K562 (cell line): ENCODE results near the gene LACTBL1. TPM values are rescaled to one million over a fixed set of nuclear protein-coding genes. Genes with fewer than 3 reads are reported as not detected.

Experiments used
- ATAC-seq: fragments of 200-7000 bp; cut with Tn5 transposase; 3 replicates; pipeline ENCODE4 v1.9.1; 2020; ENCODE audit warnings: moderate library complexity
- BruUV-seq: library from RNA; stranded (reverse); fragments of 400-500 nt; replicated peaks from 2 replicates; lab custom pipeline; 2021; lab: Mats Ljungman, UMichigan
- CTCF ChIA-PET: fragments of 300-600 bp; formaldehyde crosslinking; extraction: SDS; loops from one replicate; lab custom pipeline; 2021; ENCODE audit warnings: low intra/inter-chr PET ratio; lab: Yijun Ruan, JAX
- POLR2A ChIA-PET: fragments of 300-600, 350-650 bp; sonication (Branson Sonifier 250); formaldehyde crosslinking; extraction: SDS; loops from one replicate; lab custom pipeline; 2021; ENCODE audit warnings: antibody characterized with exemption, inconsistent platforms; lab: Yijun Ruan, JAX
- DNase-seq, 4 experiments: peaks; one replicate each; pipeline versions ENCODE4 v3.0.0 to v3.0.0-alpha.2; 2011 to 2018; ENCODE audit warnings: low spot score in 3 of 4, mixed read lengths in 3 of 4; ENCODE audit errors: extremely low read depth in 1 of 4
- FAIRE-seq: peaks from 2 replicates; lab custom pipeline; 2011; peaks lifted over from hg19 to GRCh38; lab: Jason Lieb, UNC
- H2AFZ ChIP-seq: 2 replicates; pipeline ENCODE4 v1.6.0; 2011; ENCODE audit warnings: low read depth, low read length, control low read depth, inconsistent platforms
- H3K27ac ChIP-seq: fragments of 200-600 bp; 3 replicates; pipeline ENCODE4 v1.8.0; 2011; ENCODE audit warnings: low read depth, mild to moderate bottlenecking, control low read depth, inconsistent platforms, low read length, moderate library complexity, mixed read lengths; ENCODE audit errors: extremely low read depth
- H3K27me3 ChIP-seq, 2 experiments: fragments of 300-600 bp in 1 of 2; 2 replicates in 1 of 2; 3 replicates in 1 of 2; pipeline versions ENCODE4 v1.6.0 to v1.8.0; 2011; ENCODE audit warnings: inconsistent platforms in 2 of 2, low read length in 2 of 2, mild to moderate bottlenecking in 1 of 2, mixed read lengths in 1 of 2, moderate library complexity in 1 of 2; ENCODE audit not compliant: control insufficient read depth in 2 of 2, insufficient read depth in 2 of 2
- H3K36me3 ChIP-seq: fragments of 300-600 bp; 3 replicates; pipeline ENCODE4 v1.8.0; 2011; ENCODE audit warnings: mild to moderate bottlenecking, low read length, inconsistent platforms; ENCODE audit not compliant: control insufficient read depth, insufficient read depth
- H3K4me1 ChIP-seq, 2 experiments: fragments of 200-600 bp in 1 of 2; replicated peaks in 1 of 2; 2 replicates in 1 of 2; 3 replicates in 1 of 2; pipeline versions ENCODE4 v1.5.1 to v1.8.0; 2011; ENCODE audit warnings: inconsistent platforms in 2 of 2, low read length in 2 of 2, mild to moderate bottlenecking in 1 of 2, mixed read lengths in 1 of 2, moderate library complexity in 1 of 2; ENCODE audit not compliant: control insufficient read depth in 2 of 2, insufficient read depth in 2 of 2
- H3K4me2 ChIP-seq: 2 replicates; pipeline ENCODE4 v1.6.1; 2011; ENCODE audit warnings: low read length, control low read depth, inconsistent platforms, mixed read lengths; ENCODE audit not compliant: insufficient read depth
- H3K4me3 ChIP-seq: fragments of 200-600 bp; sonication (generic), shearing (Covaris generic); 2 replicates; pipeline ENCODE4 v1.5.1; 2016; ENCODE audit warnings: control low read depth, inconsistent platforms
- H3K79me2 ChIP-seq: fragments of 200-600 bp; 3 replicates; pipeline ENCODE4 v1.8.0; 2011; ENCODE audit warnings: low read length, inconsistent platforms; ENCODE audit not compliant: control insufficient read depth, insufficient read depth
- H3K9ac ChIP-seq, 2 experiments: 2 replicates each; pipeline versions ENCODE4 v1.6.0 to v1.6.1; 2011; ENCODE audit warnings: low read depth in 2 of 2, low read length in 2 of 2, control low read depth in 1 of 2, inconsistent platforms in 1 of 2, mild to moderate bottlenecking in 1 of 2, mixed read lengths in 1 of 2; ENCODE audit not compliant: insufficient read depth in 1 of 2
- H3K9me1 ChIP-seq: one replicate; pipeline ENCODE4 v1.6.0; 2011; ENCODE audit warnings: inconsistent platforms, mild to moderate bottlenecking, low read length, moderate library complexity; ENCODE audit not compliant: control insufficient read depth, insufficient read depth
- H3K9me3 ChIP-seq: replicated peaks from 2 replicates; pipeline ENCODE4 v1.5.1; 2011; ENCODE audit warnings: low read depth, low read length, inconsistent platforms; ENCODE audit not compliant: control insufficient read depth, insufficient read depth
- H4K20me1 ChIP-seq: replicated peaks from 2 replicates; pipeline ENCODE4 v1.6.1; 2011; ENCODE audit warnings: low read length, inconsistent platforms, mixed read lengths; ENCODE audit not compliant: control insufficient read depth, insufficient read depth
- ADNP ChIP-seq: fragments of 200-800 bp; sonication (Bioruptor generic); IDR thresholded peaks from 2 replicates; pipeline ENCODE4 v1.6.1; 2016; ENCODE audit warnings: missing genetic modification characterization, missing compliant biosample characterization
- DEAF1 ChIP-seq: fragments of 450-650 bp; formaldehyde crosslinking; IDR thresholded peaks from 2 replicates; pipeline ENCODE4 v1.4.0; 2020; ENCODE audit warnings: mild to moderate bottlenecking, moderate library complexity
- ID3 ChIP-seq, 2 experiments: fragments of 250-450 bp in 1 of 2; fragments of 450-650 bp in 1 of 2; sonication (Bioruptor Pico) in 1 of 2; IDR thresholded peaks; 2 replicates each; pipeline versions ENCODE4 v1.6.1 to v1.8.0; 2016 to 2021; ENCODE audit warnings: mild to moderate bottlenecking in 2 of 2, moderate library complexity in 2 of 2, missing compliant biosample characterization in 1 of 2, missing genetic modification characterization in 1 of 2
- KAT2B ChIP-seq: IDR thresholded peaks from one replicate; pipeline ENCODE4 v1.6.1; 2012; ENCODE audit warnings: low read depth, mild to moderate bottlenecking, control low read depth, inconsistent platforms, low read length, moderate library complexity
- KDM5B ChIP-seq: fragments of 200-600 bp; sonication (generic); IDR thresholded peaks from 2 replicates; pipeline ENCODE4 v1.6.1; 2012; ENCODE audit warnings: low read depth, mild to moderate bottlenecking, moderate library complexity, low read length, control low read depth, inconsistent platforms; ENCODE audit not compliant: insufficient replicate concordance
- MYC ChIP-seq, 2 experiments: fragments of 250-450 bp in 1 of 2; sonication (Bioruptor Pico) in 1 of 2; IDR thresholded peaks; 2 replicates each; pipeline versions ENCODE4 v1.5.1 to v1.6.1; 2012 to 2021; ENCODE audit warnings: low read depth in 2 of 2, borderline replicate concordance in 1 of 2, improper control_type of control experiment in 1 of 2, low read length in 1 of 2, mild to moderate bottlenecking in 1 of 2, moderate library complexity in 1 of 2
- ZNF239 ChIP-seq: fragments of 250-450 bp; sonication (Bioruptor Pico); IDR thresholded peaks from 2 replicates; pipeline ENCODE4 v1.4.0; 2020; ENCODE audit warnings: mild to moderate bottlenecking
- ZNF707 ChIP-seq: fragments of 250-450 bp; sonication (Bioruptor Pico); conservative IDR thresholded peaks from 2 replicates; pipeline ENCODE4 v1.8.0; 2022; ENCODE audit warnings: inconsistent platforms, mild to moderate bottlenecking, moderate library complexity
- ZNF778 ChIP-seq: fragments of 450-650 bp; formaldehyde crosslinking; IDR thresholded peaks from 2 replicates; pipeline ENCODE4 v1.4.0; 2020; ENCODE audit warnings: mild to moderate bottlenecking, moderate library complexity
- ZNF830 ChIP-seq: fragments of 250-450 bp; sonication (Bioruptor Pico); IDR thresholded peaks from 2 replicates; pipeline ENCODE4 v1.5.0; 2021; ENCODE audit warnings: mild to moderate bottlenecking
- WGBS: fragments of 100-300 bp; shearing (Covaris generic); methylation state at CpG from one replicate; pipeline ENCODE4 v1.1.6; 2016; ENCODE audit warnings: low coverage, mixed read lengths; ENCODE audit not compliant: insufficient coverage; ENCODE audit errors: missing lambda C conversion rate; 5-methylcytosine and 5-hydroxymethylcytosine counted together
- in situ Hi-C: fragments of 300-500 bp; cut with MboI; formaldehyde crosslinking; loops from 4 replicates; pipeline ENCODE4 v1.15.0; 2018; ENCODE audit warnings: inconsistent platforms, mixed read lengths
- intact Hi-C: fragments of 100-400 bp; cut with micrococcal nuclease; formaldehyde crosslinking; loops from 2 replicates; pipeline ENCODE4 v1.14.2; 2022
- polyA plus RNA-seq, 8 experiments: library from polyadenylated mRNA; depleted of rRNA in 4 of 8; stranded (reverse) in 5 of 8; unstranded in 3 of 8; fragments of >200 nt; fragmentation: Nextera tagmentation in 2 of 8; fragmentation: Illumina TruSeq in 1 of 8; extraction: Ambion mirVana in 2 of 8; extraction: Trizol in 1 of 8; gene quantifications; 2 replicates each; pipeline versions ENCODE4 v1.2.1 to v1.2.3, GENCODE V29; 2011 to 2014; ENCODE audit warnings: inconsistent platforms in 1 of 8, missing spikeins in 1 of 8
- total RNA-seq, 7 experiments: library from RNA; depleted of rRNA in 6 of 7; stranded (reverse); fragments of >200 nt in 6 of 7; fragmentation: Illumina TruSeq in 2 of 7; extraction: Trizol in 2 of 7; gene quantifications; 2 replicates each; pipeline versions ENCODE4 v1.2.1 to v1.2.3, GENCODE V29; 2011 to 2021; ENCODE audit warnings: low replicate concordance in 1 of 7
- TF ChIP-seq, protein P1 (sequence below), 2 experiments: fragments of 450-650 bp; conservative IDR thresholded peaks; 2 replicates each; pipeline ENCODE4 v1.6.1; 2017; ENCODE audit warnings: mild to moderate bottlenecking in 2 of 2, moderate library complexity in 2 of 2
- TF ChIP-seq, protein P2 (sequence below): fragments of 250-450 bp; sonication (Bioruptor Pico); IDR thresholded peaks from 2 replicates; pipeline ENCODE4 v1.5.0; 2021; ENCODE audit warnings: mild to moderate bottlenecking, borderline replicate concordance

Gene LACTBL1
- total and polyA plus RNA-seq, 9 of the 15 experiments (the other 6 are each of a cell fraction or from before 2014, with no cell fraction given) = not detected

DNA sequence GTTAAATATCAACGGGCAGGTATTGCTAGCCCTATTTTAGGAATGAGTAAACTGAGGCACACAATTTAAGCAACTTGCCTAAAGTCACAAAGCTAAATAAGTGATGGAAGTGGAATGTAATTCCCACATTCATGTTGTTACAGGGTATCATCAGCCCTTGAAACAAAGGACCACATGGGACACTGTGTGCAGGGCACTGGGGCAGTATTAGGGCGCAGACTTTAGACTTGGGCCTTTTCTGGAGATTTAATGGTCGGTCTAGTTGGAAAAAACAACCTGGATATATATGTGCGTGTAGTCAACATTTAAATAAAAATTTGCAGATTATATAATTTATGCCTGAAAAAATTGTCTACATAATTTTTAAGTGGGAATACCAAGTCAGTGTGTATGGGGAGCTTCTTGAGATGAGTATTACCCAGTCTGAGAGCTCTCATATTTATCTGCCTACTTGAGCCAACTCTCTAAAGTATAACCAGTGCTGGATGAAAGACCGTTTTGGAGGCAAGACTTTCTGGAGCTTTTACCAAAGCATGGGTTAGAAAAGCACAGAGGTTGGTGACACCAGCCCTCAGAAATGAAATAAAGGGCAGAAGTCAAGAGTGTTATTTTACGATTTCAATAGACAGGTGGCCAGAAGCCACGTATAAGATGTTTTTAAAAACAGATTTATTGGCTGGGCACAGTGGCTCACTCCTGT, 48.2 kb upstream of the LACTBL1 start:
- ChIA-PET CTCF (no interaction called here), POLR2A (interaction anchor here (0.7 to 2.9 kb wide), 5 partner anchors 9 to 100 kb away, joined by 3 to 22 read pairs (median 3); no protein-coding TSS in a partner anchor)
- peaks cover 13% of the 10 kb centered on the region; the same call in 2 of the 3 replicates for H3K36me3 ChIP-seq
- H3K9me1 ChIP-seq = no peaks in the 10 kb centered on the region
- H2AFZ ChIP-seq = no peak overlapping the region
- H3K9me3 ChIP-seq = peaks cover 14% of the 10 kb centered on the region; the same call in 1 of the 2 replicates
- H3K27me3 ChIP-seq = no peaks in the 10 kb centered on the region
- peak in 1 of 4 experiments; percentile 12 for DNase-seq
- peak overlapping the region; percentile 94 for H3K4me3 ChIP-seq
- intact Hi-C loops = no loop called here
- no TSS peak for BruUV-seq
- H3K27ac ChIP-seq = peak overlapping the region; percentile 91
- in situ Hi-C loops = no loop called here
- peak overlapping the region; percentile 53 to 98 for H3K9ac ChIP-seq
- peaks cover 7 to 11% of the 10 kb centered on the region in 2 experiments; a peak in 4 of 5 replicates for H3K4me1 ChIP-seq
- FAIRE-seq = no peak
- peaks cover 70% of the 10 kb centered on the region for H3K79me2 ChIP-seq
- peaks cover 3% of the 10 kb centered on the region; the same call in 1 of the 2 replicates for H4K20me1 ChIP-seq
- 15% methylated on average over 7 of the region's 7 CpGs for WGBS
- peak; percentile 18; the same call in 1 of the 3 replicates for ATAC-seq
- peak overlapping the region; percentile 96 for H3K4me2 ChIP-seq
- TF ChIP-seq ZNF830 (CRISPR knock-in tag) = no peak
- peak; percentile 5 for TF ChIP-seq KDM5B
- TF ChIP-seq DEAF1 (CRISPR knock-in tag) = no peak
- TF ChIP-seq ZNF239 (CRISPR knock-in tag) = no peak
- TF ChIP-seq ADNP = 0 out of 2 replicates have a peak, but pooled peaks have one; percentile 21
- TF ChIP-seq ZNF778 (CRISPR knock-in tag) = no peak
- TF ChIP-seq ZNF707 = no peak
- TF ChIP-seq ID3 (CRISPR knock-in tag; IDR thresholded peaks at IDR 0.05) = no peak
- no peak for TF ChIP-seq ID3 (tag; IDR thresholded peaks at IDR 0.05)
- no peak for TF ChIP-seq KAT2B
- 0 out of 2 replicates have a peak, but pooled peaks have one; percentile 13 for TF ChIP-seq MYC (IDR thresholded peaks at IDR 0.05; ENCODE audit: low read depth, low read length)
- TF ChIP-seq MYC (CRISPR knock-in tag; IDR thresholded peaks at IDR 0.05; ENCODE audit: borderline replicate concordance, low read depth) = no peak
- TF ChIP-seq, protein P1, sequence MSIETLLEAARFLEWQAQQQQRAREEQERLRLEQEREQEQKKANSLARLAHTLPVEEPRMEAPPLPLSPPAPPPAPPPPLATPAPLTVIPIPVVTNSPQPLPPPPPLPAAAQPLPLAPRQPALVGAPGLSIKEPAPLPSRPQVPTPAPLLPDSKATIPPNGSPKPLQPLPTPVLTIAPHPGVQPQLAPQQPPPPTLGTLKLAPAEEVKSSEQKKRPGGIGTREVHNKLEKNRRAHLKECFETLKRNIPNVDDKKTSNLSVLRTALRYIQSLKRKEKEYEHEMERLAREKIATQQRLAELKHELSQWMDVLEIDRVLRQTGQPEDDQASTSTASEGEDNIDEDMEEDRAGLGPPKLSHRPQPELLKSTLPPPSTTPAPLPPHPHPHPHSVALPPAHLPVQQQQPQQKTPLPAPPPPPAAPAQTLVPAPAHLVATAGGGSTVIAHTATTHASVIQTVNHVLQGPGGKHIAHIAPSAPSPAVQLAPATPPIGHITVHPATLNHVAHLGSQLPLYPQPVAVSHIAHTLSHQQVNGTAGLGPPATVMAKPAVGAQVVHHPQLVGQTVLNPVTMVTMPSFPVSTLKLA (conservative IDR thresholded peaks at IDR 0.05) = 0 out of 4 replicates have a peak, but pooled peaks have one; percentile 7 to 8
- TF ChIP-seq, protein P2, sequence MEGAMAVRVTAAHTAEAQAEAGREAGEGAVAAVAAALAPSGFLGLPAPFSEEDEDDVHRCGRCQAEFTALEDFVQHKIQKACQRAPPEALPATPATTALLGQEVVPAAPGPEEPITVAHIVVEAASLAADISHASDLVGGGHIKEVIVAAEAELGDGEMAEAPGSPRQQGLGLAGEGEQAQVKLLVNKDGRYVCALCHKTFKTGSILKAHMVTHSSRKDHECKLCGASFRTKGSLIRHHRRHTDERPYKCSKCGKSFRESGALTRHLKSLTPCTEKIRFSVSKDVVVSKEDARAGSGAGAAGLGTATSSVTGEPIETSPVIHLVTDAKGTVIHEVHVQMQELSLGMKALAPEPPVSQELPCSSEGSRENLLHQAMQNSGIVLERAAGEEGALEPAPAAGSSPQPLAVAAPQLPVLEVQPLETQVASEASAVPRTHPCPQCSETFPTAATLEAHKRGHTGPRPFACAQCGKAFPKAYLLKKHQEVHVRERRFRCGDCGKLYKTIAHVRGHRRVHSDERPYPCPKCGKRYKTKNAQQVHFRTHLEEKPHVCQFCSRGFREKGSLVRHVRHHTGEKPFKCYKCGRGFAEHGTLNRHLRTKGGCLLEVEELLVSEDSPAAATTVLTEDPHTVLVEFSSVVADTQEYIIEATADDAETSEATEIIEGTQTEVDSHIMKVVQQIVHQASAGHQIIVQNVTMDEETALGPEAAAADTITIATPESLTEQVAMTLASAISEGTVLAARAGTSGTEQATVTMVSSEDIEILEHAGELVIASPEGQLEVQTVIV (CRISPR knock-in tag) = no peak
